ENCODE measurements around the gene TBC1D8B.
"Not testable (repeated sequence)": the region's sequence is repeated elsewhere in the genome, so short reads cannot be mapped to it uniquely, and the experiment has no call there.

The TBC1D8B gene

GRCh38 chrX:106802388-106803275 is at the start of gene TBC1D8B:
TSS of gene TBC1D8B (plus strand) at chrX:106802673. CDS start at chrX:106802854, 181 bp downstream.
- H3K4me3 ChIP-seq (ENCODE audit: low read depth, low read length) = peak within 1 kb of the TSS; percentile 78

GRCh38 chrX:106769288-106769687 is 33.2 kb upstream of the TBC1D8B start:
- not testable (repeated sequence) for H3K4me3 ChIP-seq (ENCODE audit: low read depth, low read length)

GRCh38 chrX:106774981-106775380 is 27.5 kb upstream of the TBC1D8B start:
- H3K4me3 ChIP-seq (ENCODE audit: low read depth, low read length) = no peak overlapping the region

- no peak overlapping the region for H3K4me3 ChIP-seq (ENCODE audit: low read depth, low read length)
Observed at GRCh38 chrX:106780264-106780663, 22.2 kb upstream of the TBC1D8B start.

DNA sequence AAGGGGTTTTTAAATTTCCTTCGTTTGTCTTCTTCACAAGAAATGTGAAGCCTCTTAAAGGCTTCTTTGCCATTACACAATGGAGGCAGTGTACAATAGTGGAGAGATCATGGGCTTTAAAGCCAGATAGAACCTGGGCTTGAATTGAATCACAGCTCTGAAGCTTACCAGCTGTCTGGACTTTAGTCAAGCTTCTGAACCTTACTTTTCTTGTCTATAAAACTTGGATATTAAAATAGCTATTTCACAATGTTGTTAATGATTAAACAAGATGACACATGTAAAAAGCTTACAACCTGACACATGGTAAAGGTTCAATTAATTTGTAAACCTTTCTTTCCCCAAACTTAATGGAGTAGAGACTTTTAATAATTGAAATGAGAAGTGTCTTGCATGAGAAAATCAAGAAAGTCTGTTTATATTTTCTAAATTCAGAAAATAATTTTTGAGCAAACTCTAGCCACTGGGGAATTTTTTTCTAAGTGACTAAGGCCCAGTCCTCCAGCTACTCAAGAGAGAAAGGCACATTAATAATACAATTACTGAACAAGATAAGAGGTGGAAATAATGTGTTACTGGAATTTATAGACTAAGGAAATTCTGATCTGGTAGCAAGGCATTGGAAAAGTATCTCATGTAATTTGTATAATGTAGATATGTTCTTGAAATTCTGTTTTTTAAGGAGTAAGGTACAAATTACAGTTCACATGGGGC is 21.7 kb upstream of the TBC1D8B start:
- no peak overlapping the region for H3K4me3 ChIP-seq (ENCODE audit: low read depth, low read length)

DNA sequence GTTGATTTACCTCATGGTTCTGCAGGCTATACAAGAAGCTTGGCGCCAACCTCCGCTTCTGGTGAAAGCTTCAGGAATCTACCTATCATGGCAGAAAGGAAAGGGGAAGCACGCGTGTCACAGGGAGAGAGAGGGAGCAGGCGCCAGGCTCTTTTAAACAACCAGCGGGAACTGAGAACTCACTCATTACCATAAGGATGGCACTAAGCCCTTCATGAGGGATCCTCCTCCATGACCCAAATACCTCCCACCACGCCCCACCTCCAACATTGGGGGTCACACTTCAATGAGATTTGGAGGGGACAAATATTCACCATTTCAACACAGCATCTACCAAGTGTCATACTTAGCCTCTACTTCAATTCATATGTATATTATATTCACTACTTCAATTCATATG is 18.8 kb upstream of the TBC1D8B start:
- no peak overlapping the region for H3K4me3 ChIP-seq (ENCODE audit: low read depth, low read length)

- no peak overlapping the region for H3K4me3 ChIP-seq (ENCODE audit: low read depth, low read length)
Observed at GRCh38 chrX:106791495-106791894, 11.0 kb upstream of the TBC1D8B start.

DNA sequence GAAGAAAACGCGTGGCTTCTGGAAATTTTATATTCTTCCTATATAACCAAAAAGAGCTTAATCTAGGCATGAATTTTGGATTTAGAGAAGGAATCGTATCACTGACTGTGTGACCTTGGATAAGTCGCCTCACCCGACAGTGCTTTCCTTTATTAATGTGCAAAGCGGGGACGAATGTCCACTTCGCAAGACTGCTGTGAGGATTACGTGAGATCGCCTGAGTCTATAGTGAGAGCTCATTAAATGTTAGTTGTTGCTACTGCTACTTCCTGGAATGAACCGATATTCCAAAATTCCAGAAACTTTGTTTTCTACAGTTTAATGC is 448 bp upstream of the TBC1D8B start:
- peak overlapping the region; percentile 78 for H3K4me3 ChIP-seq (ENCODE audit: low read depth, low read length)

GRCh38 chrX:106811131-106811910 is 8.8 kb downstream of the TBC1D8B start:
- H3K4me3 ChIP-seq (ENCODE audit: low read depth, low read length) = no peak overlapping the region

GRCh38 chrX:106812930-106813329 is 10.5 kb downstream of the TBC1D8B start:
- H3K4me3 ChIP-seq (ENCODE audit: low read depth, low read length) = not testable (repeated sequence)

- not testable (repeated sequence) for H3K4me3 ChIP-seq (ENCODE audit: low read depth, low read length)
Observed at GRCh38 chrX:106814093-106814492, 11.6 kb downstream of the TBC1D8B start.

GRCh38 chrX:106862972-106863688 is 60.7 kb downstream of the TBC1D8B start:
- no peak overlapping the region for H3K4me3 ChIP-seq (ENCODE audit: low read depth, low read length)

DNA sequence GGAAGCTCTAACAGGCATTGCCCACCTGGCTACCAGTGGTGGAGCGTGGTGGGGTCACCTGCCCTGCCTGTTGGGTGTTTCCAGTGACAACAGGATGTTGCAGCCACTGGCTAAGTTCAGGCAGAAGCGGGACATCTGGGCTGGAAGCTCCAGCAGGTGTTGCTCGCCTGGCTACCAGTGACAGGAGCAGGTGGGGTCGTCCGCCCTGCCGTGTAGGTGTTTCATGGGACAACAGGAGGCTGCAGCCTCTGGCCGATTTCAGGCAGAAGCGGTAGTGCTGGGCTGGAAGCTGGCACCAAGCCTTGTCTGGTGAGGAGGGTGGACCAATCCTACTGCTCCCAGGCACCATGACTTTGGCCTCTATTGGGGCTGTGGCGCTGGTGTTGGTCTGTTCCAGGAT is 61.2 kb downstream of the TBC1D8B start:
- H3K4me3 ChIP-seq (ENCODE audit: low read depth, low read length) = no peak overlapping the region

- H3K4me3 ChIP-seq (ENCODE audit: low read depth, low read length) = not testable (repeated sequence)
Observed at GRCh38 chrX:106872796-106873195, 70.3 kb downstream of the TBC1D8B start.

DNA sequence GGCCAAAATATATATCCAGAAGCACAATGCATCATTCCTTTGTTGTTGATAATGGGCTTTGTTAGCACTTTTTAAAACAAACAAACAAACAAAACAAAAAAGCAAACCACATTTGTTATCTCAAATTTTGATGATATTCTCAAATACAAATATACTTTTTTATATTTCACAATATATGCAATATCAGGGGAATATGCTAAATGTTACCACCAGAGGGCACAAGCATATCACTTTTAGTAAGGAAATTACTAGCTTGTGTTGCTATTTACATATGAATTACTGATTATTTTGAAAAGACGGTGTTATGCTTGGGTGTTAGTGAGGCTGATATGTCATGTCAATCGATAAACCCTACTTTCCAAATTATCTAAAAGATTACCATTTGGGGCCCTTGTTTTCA is 71.6 kb downstream of the TBC1D8B start:
- no peak overlapping the region for H3K4me3 ChIP-seq (ENCODE audit: low read depth, low read length)

GRCh38 chrX:106875151-106875550 is 72.7 kb downstream of the TBC1D8B start:
- H3K4me3 ChIP-seq (ENCODE audit: low read depth, low read length) = no peak overlapping the region

DNA sequence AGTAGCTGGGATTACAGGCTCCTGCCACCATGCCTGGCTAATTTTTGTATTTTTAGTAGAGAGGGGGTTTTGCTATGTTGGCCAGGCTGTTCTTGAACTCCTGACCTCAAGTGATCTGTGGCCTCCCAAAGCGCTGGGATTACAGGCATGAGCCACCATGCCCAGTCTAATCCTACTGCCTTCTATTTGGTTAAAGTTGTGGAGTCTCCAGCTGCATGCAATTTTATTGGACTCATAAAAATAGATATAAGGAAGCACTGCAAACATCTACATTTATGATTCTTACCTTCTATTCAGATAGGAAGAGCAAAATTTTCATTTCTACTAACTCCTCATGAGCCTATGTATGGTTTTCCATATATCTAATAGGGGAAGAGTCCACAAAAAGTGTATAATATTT is 87.0 kb downstream of the TBC1D8B start:
- no peak overlapping the region for H3K4me3 ChIP-seq (ENCODE audit: low read depth, low read length)

GRCh38 chrX:106891762-106892460 is 89.4 kb downstream of the TBC1D8B start:
- no peak overlapping the region for H3K4me3 ChIP-seq (ENCODE audit: low read depth, low read length)

DNA sequence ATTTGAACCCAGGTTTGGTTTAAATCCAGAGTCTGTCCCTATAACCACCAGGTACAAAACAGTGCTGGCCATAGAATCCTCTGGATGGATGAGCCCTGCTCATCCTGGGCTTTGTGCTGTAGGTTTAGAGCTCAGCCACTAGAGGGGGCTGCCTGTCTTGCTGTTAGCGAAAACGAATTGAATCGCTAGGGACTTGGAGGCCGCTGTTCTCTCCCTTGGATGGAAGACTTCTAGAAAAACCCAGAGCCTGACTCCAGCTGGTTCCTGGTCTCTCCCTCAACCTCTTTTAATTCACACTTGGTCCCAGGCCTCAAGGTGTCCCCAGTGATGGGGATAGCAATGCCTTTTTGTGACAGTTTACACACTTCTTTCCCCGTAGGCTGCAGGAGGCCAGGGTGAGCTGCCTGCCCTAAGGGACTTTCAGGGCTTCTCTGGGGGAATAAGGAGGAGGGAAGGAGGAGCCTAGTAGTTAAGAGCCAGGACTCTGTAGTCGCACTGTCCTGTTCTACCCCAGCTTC is 92.0 kb downstream of the TBC1D8B start:
- H3K4me3 ChIP-seq (ENCODE audit: low read depth, low read length) = no peak overlapping the region

- H3K4me3 ChIP-seq (ENCODE audit: low read depth, low read length) = no peak overlapping the region
Observed at GRCh38 chrX:106894978-106895452, 92.5 kb downstream of the TBC1D8B start.
